ENCODE data around the gene ERCC6L2. TPM values are rescaled to one million over a fixed set of nuclear protein-coding genes. Genes with fewer than 3 reads are reported as not detected.

Gene ERCC6L2
- total and polyA plus RNA-seq, 2 donors from 2014 or later, result 4.4 to 58.9 TPM

GRCh38 chr9:95903398-95903797, 27.9 kb downstream of the ERCC6L2 start:
- H3K27me3 ChIP-seq (ENCODE audit: control insufficient read depth, insufficient read depth, low read length), result no peaks in the 10 kb centered on the region
- H3K4me3 ChIP-seq (ENCODE audit: low read length in 3 of 3), result no peak overlapping the region
- peak; percentile 55 for FAIRE-seq
- H3K4me1 ChIP-seq (ENCODE audit: control insufficient read depth in 2 of 3, insufficient read depth in 2 of 3, low read depth in 1 of 3, low read length in 3 of 3), result no peaks in the 10 kb centered on the region
- no peak for TF ChIP-seq CTCF (IDR thresholded peaks at IDR 0.05; ENCODE audit: borderline replicate concordance, extremely low read depth, insufficient read depth)
- no peak for DNase-seq
- H3K36me3 ChIP-seq (ENCODE audit: control insufficient read depth in 2 of 3, insufficient read depth in 3 of 3, low read length in 3 of 3), result peaks cover 0 to 3% (median 2%) of the 10 kb centered on the region in 3 donors
- H3K27ac ChIP-seq (ENCODE audit: low read depth in 2 of 2, low read length in 2 of 2), result no peak overlapping the region
- H3K9ac ChIP-seq (ENCODE audit: low read length in 3 of 3), result no peak overlapping the region
- intact Hi-C loops (cut with DNase I), result no loop called here
- H3K9me3 ChIP-seq (ENCODE audit: control insufficient read depth in 2 of 3, insufficient read depth in 1 of 3, low read length in 3 of 3), result no peaks in the 10 kb centered on the region

GRCh38 chr9:95907794-95908193, 32.3 kb downstream of the ERCC6L2 start:
- TF ChIP-seq CTCF (IDR thresholded peaks at IDR 0.05; ENCODE audit: borderline replicate concordance, extremely low read depth, insufficient read depth), result no peak
- H3K4me1 ChIP-seq (ENCODE audit: control insufficient read depth in 2 of 3, insufficient read depth in 2 of 3, low read depth in 1 of 3, low read length in 3 of 3), result no peaks in the 10 kb centered on the region
- FAIRE-seq (no peak), DNase-seq (no peak)
- intact Hi-C loops (cut with DNase I), result no loop called here
- no peaks in the 10 kb centered on the region for H3K9me3 ChIP-seq (ENCODE audit: control insufficient read depth in 2 of 3, insufficient read depth in 1 of 3, low read length in 3 of 3)
- no peak overlapping the region for H3K4me3 ChIP-seq (ENCODE audit: low read length in 3 of 3)
- H3K27ac ChIP-seq (ENCODE audit: low read depth in 2 of 2, low read length in 2 of 2), result no peak overlapping the region
- no peak overlapping the region for H3K9ac ChIP-seq (ENCODE audit: low read length in 3 of 3)
- peaks cover 0 to 3% (median 0%) of the 10 kb centered on the region in 3 donors for H3K36me3 ChIP-seq (ENCODE audit: control insufficient read depth in 2 of 3, insufficient read depth in 3 of 3, low read length in 3 of 3)
- no peaks in the 10 kb centered on the region for H3K27me3 ChIP-seq (ENCODE audit: control insufficient read depth, insufficient read depth, low read length)

- Histone ChIP-seq H3K36me3 (ENCODE audit: control insufficient read depth in 2 of 3, insufficient read depth in 3 of 3, low read length in 3 of 3) (no peaks in the 10 kb centered on the region), H3K9me3 (ENCODE audit: control insufficient read depth in 2 of 3, insufficient read depth in 1 of 3, low read length in 3 of 3) (no peaks in the 10 kb centered on the region), H3K27ac (ENCODE audit: low read depth in 2 of 2, low read length in 2 of 2) (no peak overlapping the region), H3K4me1 (ENCODE audit: control insufficient read depth in 2 of 3, insufficient read depth in 2 of 3, low read depth in 1 of 3, low read length in 3 of 3) (no peaks in the 10 kb centered on the region), H3K9ac (ENCODE audit: low read length in 3 of 3) (no peak overlapping the region), H3K27me3 (ENCODE audit: control insufficient read depth, insufficient read depth, low read length) (no peaks in the 10 kb centered on the region), H3K4me3 (ENCODE audit: low read length in 3 of 3) (no peak overlapping the region)
- intact Hi-C loops (cut with DNase I), result no loop called here
- DNase-seq (no peak), FAIRE-seq (no peak)
- TF ChIP-seq CTCF (IDR thresholded peaks at IDR 0.05; ENCODE audit: borderline replicate concordance, extremely low read depth, insufficient read depth), result no peak
Observed at GRCh38 chr9:95910023-95910707, 34.7 kb downstream of the ERCC6L2 start.
